ENCODE results near the gene DMGDH. TPM values are rescaled to one million over a fixed set of nuclear protein-coding genes. Genes with fewer than 3 reads are reported as not detected.

Gene DMGDH
- under 1 TPM in 1 of 2 experiments, not detected in 1; 0.50 TPM for total RNA-seq
- 0.13 TPM for polyA plus RNA-seq (2013, experiment 1 of 2)
- polyA plus RNA-seq (2013, experiment 2 of 2), result 0.37 TPM
- total RNA-seq, result 0 to 2.0 (median 0.50) reads per million in 172 experiments

DNA sequence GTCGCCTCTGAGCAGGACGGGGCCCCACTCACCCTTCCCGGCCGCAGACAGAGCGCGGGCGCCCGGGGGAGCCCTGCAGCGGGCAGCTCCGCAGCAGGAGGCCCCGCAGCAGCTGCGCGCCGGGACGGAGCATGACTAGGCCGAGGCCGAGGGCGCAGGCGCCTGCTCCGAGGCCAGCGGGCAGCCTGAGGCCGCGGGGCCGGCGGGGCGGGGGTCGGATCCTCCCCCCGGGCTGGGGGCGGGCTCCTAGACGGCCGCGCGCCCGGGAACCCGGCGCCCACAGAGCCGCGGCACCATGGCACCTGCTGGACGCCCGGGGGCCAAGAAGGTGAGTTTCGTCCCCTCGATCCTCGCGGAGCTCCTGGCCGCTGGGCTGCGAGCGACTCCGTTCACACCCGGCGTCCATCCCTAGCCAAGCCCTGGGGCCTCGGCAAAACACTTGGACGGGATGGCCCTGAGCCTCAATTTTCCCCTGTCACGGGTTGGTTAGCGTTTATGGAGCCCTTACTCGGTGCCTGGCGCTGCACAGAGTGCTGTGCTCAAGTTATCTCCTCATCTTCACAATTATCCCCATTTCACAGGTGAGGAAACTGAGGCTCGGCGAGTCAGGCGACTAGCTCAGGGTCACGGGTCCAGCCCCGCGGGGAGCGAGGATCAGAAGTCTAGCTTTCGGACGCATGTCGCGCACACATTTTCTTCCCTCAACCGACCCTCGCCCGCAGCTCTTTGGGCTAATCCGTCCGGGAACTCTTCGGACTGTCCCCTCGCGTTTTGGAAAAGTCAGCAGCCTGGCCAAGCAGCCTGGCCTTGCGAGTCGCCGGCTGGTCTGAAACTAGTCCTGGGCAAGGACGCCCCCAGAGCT is at the start of gene DMGDH, which contains the start of gene BHMT2:
DMGDH (minus strand) TSS at position 187 of the 862 bp plus-strand sequence; CDS start at position 133, 54 bp downstream.
BHMT2 (plus strand) TSS at position 280 of the 862 bp plus-strand sequence; CDS start at position 296, 16 bp downstream.
- DNase-seq (no peak), ATAC-seq (ENCODE audit: poor library complexity) (no peak)
- peaks cover 64% of the 10 kb centered on the region for H3K27me3 Mint-ChIP-seq
- Histone ChIP-seq H3K4me3 (ENCODE audit: low read length) (no peak within 1 kb of the TSS), H3K4me1 (ENCODE audit: insufficient read depth, low read length) (no peaks in the 10 kb centered on the region), H3K9me3 (ENCODE audit: control insufficient read depth in 1 of 2, insufficient read depth in 1 of 2, low read length in 2 of 2) (peaks cover 0 to 8% of the 10 kb centered on the region in 2 experiments), H3K27ac (ENCODE audit: low read depth in 1 of 2, low read length in 2 of 2) (no peak within 1 kb of the TSS), H3K27me3 (ENCODE audit: control insufficient read depth in 1 of 2, insufficient read depth in 2 of 2, low read length in 2 of 2) (peaks cover 15 to 29% of the 10 kb centered on the region in 2 experiments), H3K36me3 (ENCODE audit: insufficient read depth, low read length) (no peaks in the 10 kb centered on the region)
- intact Hi-C loops (cut with DNase I, micrococcal nuclease), result loop anchor here in 1 of 2 experiments (5.0 kb wide), 1 partner anchor 332 kb away; no protein-coding TSS in a partner anchor
- no peaks in the 10 kb centered on the region for H3K9me3 Mint-ChIP-seq
- TF ChIP-seq, protein P1, sequence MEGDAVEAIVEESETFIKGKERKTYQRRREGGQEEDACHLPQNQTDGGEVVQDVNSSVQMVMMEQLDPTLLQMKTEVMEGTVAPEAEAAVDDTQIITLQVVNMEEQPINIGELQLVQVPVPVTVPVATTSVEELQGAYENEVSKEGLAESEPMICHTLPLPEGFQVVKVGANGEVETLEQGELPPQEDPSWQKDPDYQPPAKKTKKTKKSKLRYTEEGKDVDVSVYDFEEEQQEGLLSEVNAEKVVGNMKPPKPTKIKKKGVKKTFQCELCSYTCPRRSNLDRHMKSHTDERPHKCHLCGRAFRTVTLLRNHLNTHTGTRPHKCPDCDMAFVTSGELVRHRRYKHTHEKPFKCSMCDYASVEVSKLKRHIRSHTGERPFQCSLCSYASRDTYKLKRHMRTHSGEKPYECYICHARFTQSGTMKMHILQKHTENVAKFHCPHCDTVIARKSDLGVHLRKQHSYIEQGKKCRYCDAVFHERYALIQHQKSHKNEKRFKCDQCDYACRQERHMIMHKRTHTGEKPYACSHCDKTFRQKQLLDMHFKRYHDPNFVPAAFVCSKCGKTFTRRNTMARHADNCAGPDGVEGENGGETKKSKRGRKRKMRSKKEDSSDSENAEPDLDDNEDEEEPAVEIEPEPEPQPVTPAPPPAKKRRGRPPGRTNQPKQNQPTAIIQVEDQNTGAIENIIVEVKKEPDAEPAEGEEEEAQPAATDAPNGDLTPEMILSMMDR (IDR thresholded peaks at IDR 0.05), result no peak
- H3K36me3 Mint-ChIP-seq (ENCODE audit: low read depth), result no peaks in the 10 kb centered on the region
- no peak within 1 kb of the TSS for H3K27ac Mint-ChIP-seq
- ChIA-PET CTCF (no interaction called here), POLR2A (no interaction called here)
- H3K4me1 Mint-ChIP-seq (ENCODE audit: low read depth), result no peaks in the 10 kb centered on the region
- H3K4me3 Mint-ChIP-seq, result no peak within 1 kb of the TSS

DNA sequence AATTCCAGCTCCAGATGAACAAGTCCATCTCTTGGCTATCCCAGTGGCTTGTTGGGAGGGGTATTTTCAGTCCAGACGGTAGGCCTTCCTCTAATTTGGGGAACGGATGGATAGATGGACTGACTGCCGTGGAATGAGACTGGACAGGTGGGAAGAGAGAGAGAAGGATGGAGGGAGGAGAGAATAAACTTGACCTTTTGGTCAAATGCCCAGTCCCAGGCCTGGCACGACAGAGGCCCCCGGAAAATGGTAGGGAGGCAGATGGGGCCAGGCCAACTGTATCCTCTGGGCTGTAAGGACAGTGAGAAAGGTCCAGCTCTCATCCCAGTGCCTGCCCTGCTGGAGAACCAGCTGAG is 43.2 kb upstream of the DMGDH start:
- intact Hi-C loops (cut with DNase I, micrococcal nuclease), result no loop called here
- Mint-ChIP-seq H3K9me3 (no peaks in the 10 kb centered on the region), H3K36me3 (ENCODE audit: low read depth) (no peaks in the 10 kb centered on the region), H3K4me1 (ENCODE audit: low read depth) (no peaks in the 10 kb centered on the region), H3K27ac (no peak overlapping the region), H3K4me3 (no peak overlapping the region), H3K27me3 (peaks cover 76% of the 10 kb centered on the region)
- ChIA-PET CTCF (no interaction called here), POLR2A (no interaction called here)
- Histone ChIP-seq H3K4me3 (ENCODE audit: low read length) (no peak overlapping the region), H3K9me3 (ENCODE audit: control insufficient read depth in 1 of 2, insufficient read depth in 1 of 2, low read length in 2 of 2) (peaks cover 0 to 11% of the 10 kb centered on the region in 2 experiments), H3K27ac (ENCODE audit: low read depth in 1 of 2, low read length in 2 of 2) (no peak overlapping the region), H3K27me3 (ENCODE audit: control insufficient read depth in 1 of 2, insufficient read depth in 2 of 2, low read length in 2 of 2) (peaks cover 20 to 47% of the 10 kb centered on the region in 2 experiments), H3K4me1 (ENCODE audit: insufficient read depth, low read length) (no peaks in the 10 kb centered on the region), H3K36me3 (ENCODE audit: insufficient read depth, low read length) (no peaks in the 10 kb centered on the region)
- DNase-seq (no peak), ATAC-seq (ENCODE audit: poor library complexity) (no peak)
- TF ChIP-seq, protein P1 (IDR thresholded peaks at IDR 0.05), result no peak

DNA sequence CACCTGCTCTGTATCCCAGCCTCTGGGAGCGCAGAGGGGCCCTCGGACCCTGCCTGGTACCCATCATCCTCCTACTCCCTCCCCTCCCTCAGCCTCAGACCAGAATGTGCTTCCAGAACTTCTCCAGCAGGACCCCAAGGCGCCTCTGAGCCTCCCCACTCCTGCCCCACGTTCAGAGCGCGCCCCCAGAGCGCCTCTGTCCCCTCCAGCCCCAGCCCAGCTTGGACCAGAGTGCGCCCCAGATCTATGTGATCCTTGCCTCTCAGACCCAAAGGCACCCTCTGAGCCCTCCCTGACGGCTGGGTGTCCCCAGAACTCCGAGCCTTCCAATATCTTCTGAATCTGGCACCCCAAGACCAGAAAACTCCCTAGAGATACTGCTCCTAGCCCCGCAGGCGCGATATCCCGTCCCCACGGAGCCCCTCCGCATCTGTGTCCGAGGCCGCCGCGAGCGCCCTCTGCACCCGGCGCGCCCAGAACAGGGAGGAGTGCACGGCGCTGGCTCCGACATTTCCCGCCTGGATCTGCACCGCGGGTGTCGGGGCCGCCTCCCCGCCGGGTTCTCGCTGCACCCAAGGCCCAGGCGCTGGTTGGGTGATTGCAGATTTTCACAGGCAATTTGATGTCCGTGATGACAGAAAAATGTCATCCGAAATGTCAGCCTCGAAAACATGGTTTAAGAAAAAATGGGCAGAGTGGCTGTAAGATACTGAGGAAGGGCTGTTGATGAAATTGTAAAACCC is 42.7 kb upstream of the DMGDH start:
- DNase-seq (no peak), ATAC-seq (ENCODE audit: poor library complexity) (no peak)
- Mint-ChIP-seq H3K27ac (no peak overlapping the region), H3K9me3 (no peaks in the 10 kb centered on the region), H3K36me3 (ENCODE audit: low read depth) (no peaks in the 10 kb centered on the region), H3K4me1 (ENCODE audit: low read depth) (no peaks in the 10 kb centered on the region), H3K4me3 (no peak overlapping the region), H3K27me3 (peaks cover 79% of the 10 kb centered on the region)
- H3K36me3 ChIP-seq (ENCODE audit: insufficient read depth, low read length), result no peaks in the 10 kb centered on the region
- peaks cover 24 to 47% of the 10 kb centered on the region in 2 experiments for H3K27me3 ChIP-seq (ENCODE audit: control insufficient read depth in 1 of 2, insufficient read depth in 2 of 2, low read length in 2 of 2)
- peaks cover 0 to 11% of the 10 kb centered on the region in 2 experiments for H3K9me3 ChIP-seq (ENCODE audit: control insufficient read depth in 1 of 2, insufficient read depth in 1 of 2, low read length in 2 of 2)
- H3K4me1 ChIP-seq (ENCODE audit: insufficient read depth, low read length), result no peaks in the 10 kb centered on the region
- ChIA-PET POLR2A (no interaction called here), CTCF (no interaction called here)
- intact Hi-C loops (cut with DNase I, micrococcal nuclease), result no loop called here
- no peak overlapping the region for H3K4me3 ChIP-seq (ENCODE audit: low read length)
- no peak overlapping the region for H3K27ac ChIP-seq (ENCODE audit: low read depth in 1 of 2, low read length in 2 of 2)
- TF ChIP-seq, protein P1 (IDR thresholded peaks at IDR 0.05), result no peak

Data from CD4-positive, alpha-beta T cell (primary cell).